ENCODE data around the gene ANKRD34A.
A peak's percentile ranks its signal among the peaks of the same experiment; 100 is the strongest.

ANKRD34A gene

GRCh38 chr1:145974721-145975120, 10.3 kb upstream of the ANKRD34A start:
- H3K27ac Mint-ChIP-seq (ENCODE audit: low read depth), result no peak overlapping the region
- no peak overlapping the region for H3K4me3 Mint-ChIP-seq
- H3K27me3 Mint-ChIP-seq, result no peaks in the 10 kb centered on the region
- peaks cover 13% of the 10 kb centered on the region for H3K4me1 Mint-ChIP-seq
- H3K36me3 Mint-ChIP-seq (ENCODE audit: insufficient read depth), result peaks cover 8% of the 10 kb centered on the region
- DNase-seq (ENCODE audit: low spot score in 2 of 2), result no peak
- ATAC-seq (replicated peaks; ENCODE audit: extremely low read depth, poor library complexity, severe bottlenecking), result no peak
- no peaks in the 10 kb centered on the region for H3K9me3 Mint-ChIP-seq

GRCh38 chr1:145972580-145972979, 8.2 kb upstream of the ANKRD34A start:
- ATAC-seq (replicated peaks; ENCODE audit: extremely low read depth, poor library complexity, severe bottlenecking) (no peak), DNase-seq (ENCODE audit: low spot score in 2 of 2) (no peak)
- Mint-ChIP-seq H3K27me3 (no peaks in the 10 kb centered on the region), H3K36me3 (ENCODE audit: insufficient read depth) (peaks cover 7% of the 10 kb centered on the region), H3K4me1 (peaks cover 13% of the 10 kb centered on the region), H3K4me3 (no peak overlapping the region), H3K27ac (ENCODE audit: low read depth) (no peak overlapping the region), H3K9me3 (no peaks in the 10 kb centered on the region)

- H3K27ac Mint-ChIP-seq (ENCODE audit: low read depth), result no peak overlapping the region
- H3K4me3 Mint-ChIP-seq, result no peak overlapping the region
Measured at GRCh38 chr1:145967288-145967687, 2.9 kb upstream of the ANKRD34A start.

GRCh38 chr1:145965119-145965744, 857 bp upstream of the ANKRD34A start:
- peaks cover 43% of the 10 kb centered on the region for H3K4me1 Mint-ChIP-seq
- peak overlapping the region; percentile 89 for H3K4me3 Mint-ChIP-seq
- H3K36me3 Mint-ChIP-seq (ENCODE audit: insufficient read depth), result peaks cover 7% of the 10 kb centered on the region
- H3K27me3 Mint-ChIP-seq, result no peaks in the 10 kb centered on the region
- H3K9me3 Mint-ChIP-seq, result no peaks in the 10 kb centered on the region
- ATAC-seq (replicated peaks; ENCODE audit: extremely low read depth, poor library complexity, severe bottlenecking) (no peak), DNase-seq (ENCODE audit: low spot score in 2 of 2) (no peak)
- H3K27ac Mint-ChIP-seq (ENCODE audit: low read depth), result peak overlapping the region; percentile 90

More at GRCh38 chr1:145967288-145967687, 2.9 kb upstream of the ANKRD34A start:
- DNase-seq (ENCODE audit: low spot score in 2 of 2), result no peak
- Mint-ChIP-seq H3K9me3 (no peaks in the 10 kb centered on the region), H3K36me3 (ENCODE audit: insufficient read depth) (peaks cover 7% of the 10 kb centered on the region), H3K4me1 (peaks cover 28% of the 10 kb centered on the region), H3K27me3 (no peaks in the 10 kb centered on the region)
- ATAC-seq (replicated peaks; ENCODE audit: extremely low read depth, poor library complexity, severe bottlenecking), result no peak

- ATAC-seq (replicated peaks; ENCODE audit: extremely low read depth, poor library complexity, severe bottlenecking) (no peak), DNase-seq (ENCODE audit: low spot score in 2 of 2) (no peak)
- H3K36me3 Mint-ChIP-seq (ENCODE audit: insufficient read depth), result peaks cover 5% of the 10 kb centered on the region
- H3K9me3 Mint-ChIP-seq, result no peaks in the 10 kb centered on the region
- H3K27me3 Mint-ChIP-seq, result no peaks in the 10 kb centered on the region
- peaks cover 57% of the 10 kb centered on the region for H3K4me1 Mint-ChIP-seq
- H3K4me3 Mint-ChIP-seq, result peak overlapping the region; percentile 89
- H3K27ac Mint-ChIP-seq (ENCODE audit: low read depth), result peak overlapping the region; percentile 90
Measured at GRCh38 chr1:145963265-145964019, 933 bp downstream of the ANKRD34A start.

- Mint-ChIP-seq H3K36me3 (ENCODE audit: insufficient read depth) (peaks cover 5% of the 10 kb centered on the region), H3K4me3 (peak overlapping the region; percentile 89), H3K27me3 (no peaks in the 10 kb centered on the region), H3K27ac (ENCODE audit: low read depth) (peak overlapping the region; percentile 82), H3K4me1 (peaks cover 63% of the 10 kb centered on the region), H3K9me3 (no peaks in the 10 kb centered on the region)
- DNase-seq (ENCODE audit: low spot score in 2 of 2), result no peak
- ATAC-seq (replicated peaks; ENCODE audit: extremely low read depth, poor library complexity, severe bottlenecking), result no peak
Measured at GRCh38 chr1:145962157-145963102, 1.9 kb downstream of the ANKRD34A start.

GRCh38 chr1:145961425-145962156, 2.8 kb downstream of the ANKRD34A start:
- no peak for DNase-seq (ENCODE audit: low spot score in 2 of 2)
- peak overlapping the region; percentile 89 for H3K4me3 Mint-ChIP-seq
- no peaks in the 10 kb centered on the region for H3K9me3 Mint-ChIP-seq
- H3K4me1 Mint-ChIP-seq, result peaks cover 71% of the 10 kb centered on the region
- H3K27ac Mint-ChIP-seq (ENCODE audit: low read depth), result peak overlapping the region; percentile 85
- peaks cover 12% of the 10 kb centered on the region for H3K36me3 Mint-ChIP-seq (ENCODE audit: insufficient read depth)
- ATAC-seq (replicated peaks; ENCODE audit: extremely low read depth, poor library complexity, severe bottlenecking), result no peak
- H3K27me3 Mint-ChIP-seq, result no peaks in the 10 kb centered on the region

- DNase-seq (ENCODE audit: low spot score in 2 of 2), result no peak
- H3K36me3 Mint-ChIP-seq (ENCODE audit: insufficient read depth), result peaks cover 11% of the 10 kb centered on the region
Measured at GRCh38 chr1:145961109-145961424, 3.3 kb downstream of the ANKRD34A start.

GRCh38 chr1:145960468-145961108, 3.8 kb downstream of the ANKRD34A start:
- Mint-ChIP-seq H3K9me3 (no peaks in the 10 kb centered on the region), H3K36me3 (ENCODE audit: insufficient read depth) (peaks cover 10% of the 10 kb centered on the region), H3K4me1 (peaks cover 80% of the 10 kb centered on the region), H3K27me3 (no peaks in the 10 kb centered on the region), H3K4me3 (peak overlapping the region; percentile 89), H3K27ac (ENCODE audit: low read depth) (peak overlapping the region; percentile 85)
- no peak for ATAC-seq (replicated peaks; ENCODE audit: extremely low read depth, poor library complexity, severe bottlenecking)
- no peak for DNase-seq (ENCODE audit: low spot score in 2 of 2)

More at GRCh38 chr1:145961109-145961424, 3.3 kb downstream of the ANKRD34A start:
- H3K4me1 Mint-ChIP-seq, result peaks cover 75% of the 10 kb centered on the region
- H3K4me3 Mint-ChIP-seq, result peak overlapping the region; percentile 89
- H3K27ac Mint-ChIP-seq (ENCODE audit: low read depth), result peak overlapping the region; percentile 85
- no peak for ATAC-seq (replicated peaks; ENCODE audit: extremely low read depth, poor library complexity, severe bottlenecking)
- H3K27me3 Mint-ChIP-seq, result no peaks in the 10 kb centered on the region
- H3K9me3 Mint-ChIP-seq, result no peaks in the 10 kb centered on the region

GRCh38 chr1:145959957-145960467, 4.4 kb downstream of the ANKRD34A start:
- H3K4me1 Mint-ChIP-seq, result peaks cover 81% of the 10 kb centered on the region
- H3K27ac Mint-ChIP-seq (ENCODE audit: low read depth), result no peak overlapping the region
- no peaks in the 10 kb centered on the region for H3K27me3 Mint-ChIP-seq
- H3K9me3 Mint-ChIP-seq, result no peaks in the 10 kb centered on the region
- peaks cover 10% of the 10 kb centered on the region for H3K36me3 Mint-ChIP-seq (ENCODE audit: insufficient read depth)
- ATAC-seq (replicated peaks; ENCODE audit: extremely low read depth, poor library complexity, severe bottlenecking) (no peak), DNase-seq (ENCODE audit: low spot score in 2 of 2) (no peak)
- H3K4me3 Mint-ChIP-seq, result peak overlapping the region; percentile 89

GRCh38 chr1:145959333-145959732, 5.0 kb downstream of the ANKRD34A start:
- H3K4me3 Mint-ChIP-seq, result peak overlapping the region; percentile 89
- H3K27ac Mint-ChIP-seq (ENCODE audit: low read depth), result no peak overlapping the region
- H3K9me3 Mint-ChIP-seq, result no peaks in the 10 kb centered on the region
- DNase-seq (ENCODE audit: low spot score in 2 of 2) (no peak), ATAC-seq (replicated peaks; ENCODE audit: extremely low read depth, poor library complexity, severe bottlenecking) (no peak)
- H3K4me1 Mint-ChIP-seq, result peaks cover 83% of the 10 kb centered on the region
- no peaks in the 10 kb centered on the region for H3K27me3 Mint-ChIP-seq
- H3K36me3 Mint-ChIP-seq (ENCODE audit: insufficient read depth), result peaks cover 11% of the 10 kb centered on the region
